Measurements from ENCODE around the gene MAP3K21. TPM values are rescaled to one million over a fixed set of nuclear protein-coding genes. Genes with fewer than 3 reads are reported as not detected.

MAP3K21 gene
- total and polyA plus RNA-seq, 2 of the 8 experiments (the other 6 are each of a cell fraction or from before 2014, with no cell fraction given), result 21.2 to 21.8 TPM

- no peak for TF ChIP-seq POLR2AphosphoS5 (IDR thresholded peaks at IDR 0.05; ENCODE audit: low read depth, low read length)
- TF ChIP-seq SAP30 (IDR thresholded peaks at IDR 0.05; ENCODE audit: insufficient read depth, insufficient replicate concordance, low read length), result no peak
- TF ChIP-seq TAF1 (IDR thresholded peaks at IDR 0.05; ENCODE audit: low read depth, low read length), result no peak
- TF ChIP-seq CEBPB (IDR thresholded peaks at IDR 0.05; ENCODE audit: low read depth, low read length), result no peak
- no peak for TF ChIP-seq YY1 (IDR thresholded peaks at IDR 0.05; ENCODE audit: low read depth, low read length)
- TF ChIP-seq HDAC6 (IDR thresholded peaks at IDR 0.05; ENCODE audit: low read depth, low read length), result no peak
- no peak for TF ChIP-seq RAD21 (IDR thresholded peaks at IDR 0.05 in 1 of 2, conservative IDR thresholded peaks at IDR 0.05 in 1 of 2; ENCODE audit: low read depth in 2 of 2, low read length in 2 of 2)
These were observed 12.6 kb downstream of the MAP3K21 start (continued) for GRCh38 chr1:233340031-233340555.

Data from H1 (cell line).